Mucosa of descending colon (tissue), 3 donors: ENCODE results near the gene LBX1. TPM values are rescaled to one million over a fixed set of nuclear protein-coding genes. Genes with fewer than 3 reads are reported as not detected.

Source experiments
- ATAC-seq: fragments of 200-7000 bp; cut with Tn5 transposase; one replicate; pipeline ENCODE4 v1.9.1; 2020; ENCODE audit warnings: mild to moderate bottlenecking, moderate library complexity
- DNase-seq, 3 donors: peaks; one replicate each; pipeline ENCODE4 v3.0.0-alpha.2; 2020
- H3K36me3 ChIP-seq: fragments of 200-600 bp; one replicate; pipeline ENCODE4 v1.8.0; 2021; ENCODE audit warnings: low read depth, mild to moderate bottlenecking
- H3K4me1 ChIP-seq: fragments of 200-600 bp; one replicate; pipeline ENCODE4 v1.8.0; 2021; ENCODE audit warnings: low read depth, mild to moderate bottlenecking
- H3K4me3 ChIP-seq: fragments of 200-600 bp; one replicate; pipeline ENCODE4 v1.8.0; 2021; ENCODE audit warnings: mild to moderate bottlenecking
- H3K9me3 ChIP-seq: fragments of 200-600 bp; one replicate; pipeline ENCODE4 v1.8.0; 2021; ENCODE audit warnings: mild to moderate bottlenecking
- CTCF ChIP-seq: fragments of 200-600 bp; IDR thresholded peaks from one replicate; pipeline ENCODE4 v1.8.0; 2022; ENCODE audit warnings: antibody characterized with exemption, mild to moderate bottlenecking
- intact Hi-C, 2 donors: fragments of 100-400 bp; cut with DNase I in 1 of 2; cut with micrococcal nuclease in 1 of 2; formaldehyde crosslinking; loops; one replicate each; pipeline versions ENCODE4 v1.11.0 to v1.11.1; 2022; cut with DNase I, micrococcal nuclease
- long read RNA-seq, 2 donors: library from polyadenylated mRNA; unstranded; transcript quantifications; one replicate each; pipeline ENCODE4 v2.0.0, GENCODE V29; 2019 to 2021
- total RNA-seq, 3 donors: library from RNA; stranded (reverse); fragmentation: NEBNext Ultra II Directional in 2 of 3; extraction: Animal tissue kit (Norgen Biotek cat#: 25700) in 2 of 3; gene quantifications; one replicate each; pipeline versions ENCODE4 v1.2.1 to v1.2.4, GENCODE V29; 2021 to 2023
- donor health status: DM: no; HTN: no; CAD: no; lungs with moderate emphysema.
- donor health status: DM: no; HTN: no; CAD: no.
- donor health status: DM: no; HTN: yes; CAD: no.

The LBX1 gene
- total RNA-seq = not detected
- long read RNA-seq, donor 1 = 0 reads
- long read RNA-seq, donor 2 = 0 reads

GRCh38 chr10:101229266-101230182, at the start of gene LBX1:
LBX1 (minus strand) TSS chr10:101229463; CDS start chr10:101228815, 648 bp downstream.
- TF ChIP-seq CTCF = no peak

GRCh38 chr10:101273741-101274140, 44.5 kb upstream of the LBX1 start:
- intact Hi-C loops = loop anchor here in 1 of 2 donors (10.0 kb wide), 1 partner anchor 291 kb away; no protein-coding TSS in a partner anchor

More at GRCh38 chr10:101229266-101230182, at the start of gene LBX1:
- no peak for ATAC-seq
- Histone ChIP-seq H3K9me3 (no peaks in the 10 kb centered on the region), H3K36me3 (no peaks in the 10 kb centered on the region), H3K4me1 (peaks cover 30% of the 10 kb centered on the region), H3K4me3 (no peak within 1 kb of the TSS)
- intact Hi-C loops = no loop called here
- no peak for DNase-seq

GRCh38 chr10:101273330-101273729, 44.1 kb upstream of the LBX1 start:
- intact Hi-C loops = loop anchor here in 1 of 2 donors (10.0 kb wide), 1 partner anchor 291 kb away; no protein-coding TSS in a partner anchor

More at GRCh38 chr10:101273741-101274140, 44.5 kb upstream of the LBX1 start:
- H3K36me3 ChIP-seq = no peaks in the 10 kb centered on the region
- no peak for ATAC-seq
- no peak for DNase-seq
- no peak for TF ChIP-seq CTCF
- H3K9me3 ChIP-seq = no peaks in the 10 kb centered on the region
- no peak overlapping the region for H3K4me3 ChIP-seq
- H3K4me1 ChIP-seq = no peaks in the 10 kb centered on the region

GRCh38 chr10:101272229-101272868, 43.1 kb upstream of the LBX1 start:
- DNase-seq = peak in 2 of 3 donors; percentile 68 to 72
- intact Hi-C loops = loop anchor here in 1 of 2 donors (10.0 kb wide), 1 partner anchor 292 kb away; no protein-coding TSS in a partner anchor

More at GRCh38 chr10:101273330-101273729, 44.1 kb upstream of the LBX1 start:
- ATAC-seq = no peak
- no peak for DNase-seq
- no peaks in the 10 kb centered on the region for H3K36me3 ChIP-seq
- no peaks in the 10 kb centered on the region for H3K9me3 ChIP-seq
- H3K4me3 ChIP-seq = no peak overlapping the region
- no peak for TF ChIP-seq CTCF
- no peaks in the 10 kb centered on the region for H3K4me1 ChIP-seq

More at GRCh38 chr10:101272229-101272868, 43.1 kb upstream of the LBX1 start:
- ATAC-seq = peak; percentile 83
- Histone ChIP-seq H3K36me3 (no peaks in the 10 kb centered on the region), H3K4me1 (no peaks in the 10 kb centered on the region), H3K9me3 (no peaks in the 10 kb centered on the region), H3K4me3 (no peak overlapping the region)
- peak; percentile 66 for TF ChIP-seq CTCF
